H9 (cell line): Measurements from ENCODE around the gene RALY. TPM values are rescaled to one million over a fixed set of nuclear protein-coding genes. Genes with fewer than 3 reads are reported as not detected.

Experiments used
- DNase-seq: peaks from one replicate; pipeline ENCODE4 v3.0.0-alpha.2; 2017
- H2AFZ ChIP-seq: one replicate; pipeline ENCODE4 v1.6.1; 2013; ENCODE audit warnings: mild to moderate bottlenecking, low read length, control low read depth, moderate library complexity
- H2AK5ac ChIP-seq: 2 replicates; pipeline ENCODE4 v1.6.1; 2013; ENCODE audit warnings: low read length, control low read depth, mixed read lengths; ENCODE audit not compliant: insufficient read length
- H2BK120ac ChIP-seq: one replicate; pipeline ENCODE4 v1.6.1; 2013; ENCODE audit warnings: low read depth, mild to moderate bottlenecking, low read length, control low read depth, inconsistent platforms; ENCODE audit not compliant: poor library complexity, severe bottlenecking
- H2BK12ac ChIP-seq: 2 replicates; pipeline ENCODE4 v1.6.1; 2013; ENCODE audit warnings: low read length, control low read depth, mixed read lengths, low read depth; ENCODE audit not compliant: insufficient read length
- H2BK15ac ChIP-seq: 2 replicates; pipeline ENCODE4 v1.6.1; 2013; ENCODE audit warnings: low read depth, low read length, control low read depth
- H2BK20ac ChIP-seq: one replicate; pipeline ENCODE4 v1.6.1; 2013; ENCODE audit warnings: low read depth, mild to moderate bottlenecking, low read length, control low read depth, inconsistent platforms; ENCODE audit not compliant: poor library complexity, severe bottlenecking
- H2BK5ac ChIP-seq: 2 replicates; pipeline ENCODE4 v1.6.1; 2013; ENCODE audit warnings: low read length, control low read depth, mixed read lengths; ENCODE audit not compliant: insufficient read length
- H3K14ac ChIP-seq: 2 replicates; pipeline ENCODE4 v1.6.1; 2013; ENCODE audit warnings: low read length, control low read depth; ENCODE audit not compliant: insufficient read depth
- H3K18ac ChIP-seq: 2 replicates; pipeline ENCODE4 v1.6.1; 2013; ENCODE audit warnings: low read depth, mild to moderate bottlenecking, mixed read lengths, low read length, control low read depth; ENCODE audit not compliant: insufficient read length
- H3K23ac ChIP-seq: 2 replicates; pipeline ENCODE4 v1.6.1; 2013; ENCODE audit warnings: low read length, control low read depth, mixed read lengths, low read depth; ENCODE audit not compliant: insufficient read length
- H3K23me2 ChIP-seq: 2 replicates; pipeline ENCODE4 v1.6.1; 2013; ENCODE audit warnings: low read depth, mild to moderate bottlenecking, mixed read lengths, low read length, control low read depth; ENCODE audit not compliant: insufficient read length, poor library complexity, severe bottlenecking
- H3K27ac ChIP-seq: 2 replicates; pipeline ENCODE4 v1.5.1; 2013; ENCODE audit warnings: low read length, control low read depth, mixed read lengths, low read depth; ENCODE audit not compliant: insufficient read length
- H3K27me3 ChIP-seq: 2 replicates; pipeline ENCODE4 v1.6.1; 2013; ENCODE audit warnings: low read length, control low read depth, inconsistent platforms; ENCODE audit not compliant: insufficient read depth
- H3K4ac ChIP-seq: 2 replicates; pipeline ENCODE4 v1.6.1; 2013; ENCODE audit warnings: low read depth, mild to moderate bottlenecking, control low read depth, inconsistent platforms, low read length, moderate library complexity
- H3K4me1 ChIP-seq: 2 replicates; pipeline ENCODE4 v1.6.1; 2013; ENCODE audit warnings: low read length, control low read depth, inconsistent platforms; ENCODE audit not compliant: insufficient read depth
- H3K4me2 ChIP-seq: 2 replicates; pipeline ENCODE4 v1.6.1; 2013; ENCODE audit warnings: low read length, control low read depth, mixed read lengths; ENCODE audit not compliant: insufficient read length, insufficient read depth
- H3K56ac ChIP-seq: 2 replicates; pipeline ENCODE4 v1.6.1; 2013; ENCODE audit warnings: low read depth, mild to moderate bottlenecking, mixed read lengths, low read length, control low read depth; ENCODE audit not compliant: insufficient read length
- H3K79me1 ChIP-seq: 2 replicates; pipeline ENCODE4 v1.6.1; 2013; ENCODE audit warnings: low read depth, mild to moderate bottlenecking, moderate library complexity, low read length, control low read depth, inconsistent platforms; ENCODE audit not compliant: insufficient read depth, poor library complexity, severe bottlenecking
- H3K79me2 ChIP-seq: 2 replicates; pipeline ENCODE4 v1.6.1; 2013; ENCODE audit warnings: low read length, control low read depth, inconsistent platforms; ENCODE audit not compliant: insufficient read depth
- H3K9ac ChIP-seq: 2 replicates; pipeline ENCODE4 v1.6.1; 2013; ENCODE audit warnings: low read length, control low read depth, mixed read lengths; ENCODE audit not compliant: insufficient read length; ENCODE audit errors: extremely low read depth
- H3K9me3 ChIP-seq: one replicate; pipeline ENCODE4 v1.6.1; 2013; ENCODE audit warnings: low read depth, low read length, inconsistent platforms; ENCODE audit not compliant: control insufficient read depth
- H3T11ph ChIP-seq: one replicate; pipeline ENCODE4 v1.6.1; 2013; ENCODE audit warnings: mild to moderate bottlenecking, low read length, control low read depth, inconsistent platforms
- H4K20me1 ChIP-seq: one replicate; pipeline ENCODE4 v1.6.1; 2013; ENCODE audit not compliant: control insufficient read depth, insufficient read length, insufficient read depth
- H4K5ac ChIP-seq: 2 replicates; pipeline ENCODE4 v1.6.1; 2013; ENCODE audit warnings: low read depth, mild to moderate bottlenecking, mixed read lengths, low read length, control low read depth; ENCODE audit not compliant: insufficient read length
- H4K8ac ChIP-seq: replicated peaks from 2 replicates; pipeline ENCODE4 v1.6.1; 2013; ENCODE audit warnings: low read length, control low read depth, mixed read lengths, low read depth; ENCODE audit not compliant: insufficient read length
- H4K91ac ChIP-seq: 2 replicates; pipeline ENCODE4 v1.6.1; 2013; ENCODE audit warnings: low read depth, mild to moderate bottlenecking, moderate library complexity, mixed read lengths, low read length, control low read depth; ENCODE audit not compliant: insufficient read length
- H3K27ac Mint-ChIP-seq, 3 experiments: 2 replicates in 2 of 3; 3 replicates in 1 of 3; pipeline ENCODE4 v1.8.0; 2020 to 2021; ENCODE audit warnings: mixed read lengths in 3 of 3, mild to moderate bottlenecking in 1 of 3, moderate library complexity in 1 of 3
- H3K27me3 Mint-ChIP-seq: 2 replicates; pipeline ENCODE4 v1.8.0; 2021; ENCODE audit warnings: low read depth, mild to moderate bottlenecking, moderate library complexity, mixed read lengths
- H3K36me3 Mint-ChIP-seq, 3 experiments: 2 replicates in 2 of 3; 3 replicates in 1 of 3; pipeline ENCODE4 v1.8.0; 2020 to 2021; ENCODE audit warnings: low read depth in 3 of 3, mixed read lengths in 3 of 3; ENCODE audit not compliant: insufficient read depth in 1 of 3
- H3K4me1 Mint-ChIP-seq, 2 experiments: 2 replicates each; pipeline ENCODE4 v1.8.0; 2020; ENCODE audit warnings: mixed read lengths in 2 of 2
- H3K4me3 Mint-ChIP-seq, 2 experiments: 2 replicates in 1 of 2; 3 replicates in 1 of 2; pipeline ENCODE4 v1.8.0; 2020 to 2021; ENCODE audit warnings: mild to moderate bottlenecking in 2 of 2, mixed read lengths in 2 of 2, moderate library complexity in 1 of 2
- H3K9me3 Mint-ChIP-seq, 2 experiments: 2 replicates in 1 of 2; 3 replicates in 1 of 2; pipeline ENCODE4 v1.8.0; 2020; ENCODE audit warnings: mild to moderate bottlenecking in 2 of 2, mixed read lengths in 2 of 2, moderate library complexity in 1 of 2
- WGBS: extraction: QIAGEN DNeasy Blood & Tissue Kit; methylation state at CpG from one replicate; pipeline ENCODE4 v1.1.7; 2013; ENCODE audit warnings: missing lambda C conversion rate, low lambda C conversion rate, mixed read lengths; ENCODE audit not compliant: insufficient read length; ENCODE audit errors: extremely low coverage; 5-methylcytosine and 5-hydroxymethylcytosine counted together
- total RNA-seq: library from RNA; stranded (reverse); gene quantifications from 2 replicates; pipeline ENCODE4 v1.2.1, GENCODE V29; 2021
- TF ChIP-seq, protein P1 (sequence below): fragments of 200-600 bp; sonication (generic); conservative IDR thresholded peaks from 3 replicates; pipeline ENCODE4 v1.8.0; 2021; ENCODE audit warnings: antibody characterized with exemption, mild to moderate bottlenecking

Gene RALY
- total RNA-seq, 1 experiment from 2014 or later = 199 TPM

- Histone ChIP-seq H4K91ac (no peak overlapping the region), H2BK15ac (no peak overlapping the region), H4K8ac (no peak overlapping the region), H3K9ac (no peak overlapping the region), H3K4ac (no peak overlapping the region), H3K56ac (no peak overlapping the region), H3T11ph (no peak overlapping the region), H2BK120ac (no peak overlapping the region), H3K4me2 (no peak overlapping the region), H2AK5ac (no peak overlapping the region), H3K79me2 (no peaks in the 10 kb centered on the region), H3K23me2 (no peaks in the 10 kb centered on the region), H2BK20ac (no peak overlapping the region), H4K5ac (no peak overlapping the region), H3K9me3 (no peaks in the 10 kb centered on the region), H3K4me1 (no peaks in the 10 kb centered on the region), H3K14ac (no peak overlapping the region), H3K79me1 (no peaks in the 10 kb centered on the region), H3K18ac (no peak overlapping the region), H3K23ac (no peak overlapping the region), H2BK12ac (no peak overlapping the region), H2BK5ac (no peak overlapping the region), H3K27ac (no peak overlapping the region), H2AFZ (no peak overlapping the region), H4K20me1 (no peaks in the 10 kb centered on the region), H3K27me3 (no peaks in the 10 kb centered on the region)
- H3K36me3 Mint-ChIP-seq = no peaks in the 10 kb centered on the region
- H3K27ac Mint-ChIP-seq = no peak overlapping the region; a peak in 1 of 7 replicates
- peaks cover 5 to 8% of the 10 kb centered on the region in 2 experiments; a peak in 3 of 5 replicates for H3K9me3 Mint-ChIP-seq
- peaks cover 10% of the 10 kb centered on the region in 2 experiments for H3K4me1 Mint-ChIP-seq
- H3K27me3 Mint-ChIP-seq = peaks cover 4% of the 10 kb centered on the region; the same call in 1 of the 2 replicates
- TF ChIP-seq, protein P1, sequence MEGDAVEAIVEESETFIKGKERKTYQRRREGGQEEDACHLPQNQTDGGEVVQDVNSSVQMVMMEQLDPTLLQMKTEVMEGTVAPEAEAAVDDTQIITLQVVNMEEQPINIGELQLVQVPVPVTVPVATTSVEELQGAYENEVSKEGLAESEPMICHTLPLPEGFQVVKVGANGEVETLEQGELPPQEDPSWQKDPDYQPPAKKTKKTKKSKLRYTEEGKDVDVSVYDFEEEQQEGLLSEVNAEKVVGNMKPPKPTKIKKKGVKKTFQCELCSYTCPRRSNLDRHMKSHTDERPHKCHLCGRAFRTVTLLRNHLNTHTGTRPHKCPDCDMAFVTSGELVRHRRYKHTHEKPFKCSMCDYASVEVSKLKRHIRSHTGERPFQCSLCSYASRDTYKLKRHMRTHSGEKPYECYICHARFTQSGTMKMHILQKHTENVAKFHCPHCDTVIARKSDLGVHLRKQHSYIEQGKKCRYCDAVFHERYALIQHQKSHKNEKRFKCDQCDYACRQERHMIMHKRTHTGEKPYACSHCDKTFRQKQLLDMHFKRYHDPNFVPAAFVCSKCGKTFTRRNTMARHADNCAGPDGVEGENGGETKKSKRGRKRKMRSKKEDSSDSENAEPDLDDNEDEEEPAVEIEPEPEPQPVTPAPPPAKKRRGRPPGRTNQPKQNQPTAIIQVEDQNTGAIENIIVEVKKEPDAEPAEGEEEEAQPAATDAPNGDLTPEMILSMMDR = no peak
- WGBS = no CpG with 5 or more reads among the region's 2 CpGs
- DNase-seq = no peak
- H3K4me3 Mint-ChIP-seq = no peak overlapping the region
These were observed 16.2 kb upstream of the RALY start for GRCh38 chr20:33977535-33977934.
